ENCODE data around the gene TBC1D17. TPM values are rescaled to one million over a fixed set of nuclear protein-coding genes. Genes with fewer than 3 reads are reported as not detected.

Gene TBC1D17
- polyA plus RNA-seq, 1 experiment, result 15.6 TPM

- no peak for DNase-seq (ENCODE audit: low read depth, low spot score)
- TF ChIP-seq CTCF (IDR thresholded peaks at IDR 0.05; ENCODE audit: low read depth, low read length), result no peak
- ChIA-PET CTCF (no interaction called here), POLR2A (no interaction called here)
- peaks cover 5% of the 10 kb centered on the region; the same call in 1 of the 2 replicates for H3K9me3 ChIP-seq (ENCODE audit: control insufficient read depth, insufficient read depth, low read length)
- H3K27me3 ChIP-seq (ENCODE audit: control insufficient read depth, insufficient read depth, low read length), result no peaks in the 10 kb centered on the region
- H3K4me3 ChIP-seq (ENCODE audit: low read depth, low read length), result no peak overlapping the region
- H3K27ac ChIP-seq (ENCODE audit: low read depth, low read length), result no peak overlapping the region
Measured at GRCh38 chr19:49931293-49932040, 54.0 kb downstream of the TBC1D17 start.

- CTCF ChIA-PET, result no interaction called here
- POLR2A ChIA-PET, result no interaction called here
- Histone ChIP-seq H3K27me3 (ENCODE audit: control insufficient read depth, insufficient read depth, low read length) (no peaks in the 10 kb centered on the region), H3K9me3 (ENCODE audit: control insufficient read depth, insufficient read depth, low read length) (peaks cover 5% of the 10 kb centered on the region; the same call in 1 of the 2 replicates), H3K27ac (ENCODE audit: low read depth, low read length) (no peak overlapping the region), H3K4me3 (ENCODE audit: low read depth, low read length) (no peak overlapping the region)
- no peak for DNase-seq (ENCODE audit: low read depth, low spot score)
- no peak for TF ChIP-seq CTCF (IDR thresholded peaks at IDR 0.05; ENCODE audit: low read depth, low read length)
Measured at GRCh38 chr19:49932041-49932451, 54.5 kb downstream of the TBC1D17 start.

- no peak for TF ChIP-seq CTCF (IDR thresholded peaks at IDR 0.05; ENCODE audit: low read depth, low read length)
- POLR2A ChIA-PET, result no interaction called here
- no peak for DNase-seq (ENCODE audit: low read depth, low spot score)
- Histone ChIP-seq H3K9me3 (ENCODE audit: control insufficient read depth, insufficient read depth, low read length) (peaks cover 5% of the 10 kb centered on the region; the same call in 1 of the 2 replicates), H3K27me3 (ENCODE audit: control insufficient read depth, insufficient read depth, low read length) (no peaks in the 10 kb centered on the region), H3K27ac (ENCODE audit: low read depth, low read length) (no peak overlapping the region), H3K4me3 (ENCODE audit: low read depth, low read length) (no peak overlapping the region)
- CTCF ChIA-PET, result interaction anchor here (1.5 kb wide), 1 partner anchor 51 kb away, joined by 3 read pairs; no protein-coding TSS in a partner anchor
Measured at GRCh38 chr19:49932731-49933131, 55.2 kb downstream of the TBC1D17 start.

GRCh38 chr19:49933643-49934042 lies 56.1 kb downstream of the TBC1D17 start:
- ChIA-PET CTCF (interaction anchor here (0.5 to 1.5 kb wide), 2 partner anchors 50 to 658 kb away, joined by 3 read pairs; no protein-coding TSS in a partner anchor), POLR2A (no interaction called here)
- no peaks in the 10 kb centered on the region for H3K27me3 ChIP-seq (ENCODE audit: control insufficient read depth, insufficient read depth, low read length)
- no peak for TF ChIP-seq CTCF (IDR thresholded peaks at IDR 0.05; ENCODE audit: low read depth, low read length)
- H3K9me3 ChIP-seq (ENCODE audit: control insufficient read depth, insufficient read depth, low read length), result peaks cover 5% of the 10 kb centered on the region; the same call in 1 of the 2 replicates
- DNase-seq (ENCODE audit: low read depth, low spot score), result no peak
- no peak overlapping the region for H3K4me3 ChIP-seq (ENCODE audit: low read depth, low read length)
- no peak overlapping the region for H3K27ac ChIP-seq (ENCODE audit: low read depth, low read length)

GRCh38 chr19:49936549-49936948 lies 59.0 kb downstream of the TBC1D17 start:
- H3K27me3 ChIP-seq (ENCODE audit: control insufficient read depth, insufficient read depth, low read length), result peaks cover 2% of the 10 kb centered on the region
- no peak for DNase-seq (ENCODE audit: low read depth, low spot score)
- ChIA-PET CTCF (interaction anchor here (0.6 kb wide), 1 partner anchor 18 kb away, joined by 3 read pairs; no protein-coding TSS in a partner anchor), POLR2A (no interaction called here)
- H3K27ac ChIP-seq (ENCODE audit: low read depth, low read length), result no peak overlapping the region
- no peak for TF ChIP-seq CTCF (IDR thresholded peaks at IDR 0.05; ENCODE audit: low read depth, low read length)
- H3K4me3 ChIP-seq (ENCODE audit: low read depth, low read length), result no peak overlapping the region
- H3K9me3 ChIP-seq (ENCODE audit: control insufficient read depth, insufficient read depth, low read length), result no peaks in the 10 kb centered on the region; the same call in 1 of the 2 replicates

All from AG04450 (cell line).